HUES64 (cell line): Measurements from ENCODE around the gene AFAP1.

Experiments used
- H3K27ac ChIP-seq: 2 replicates; pipeline ENCODE4 v1.7.0; 2013; ENCODE audit warnings: low read depth, low read length, inconsistent platforms
- H3K27me3 ChIP-seq: 2 replicates; pipeline ENCODE4 v1.6.1; 2013; ENCODE audit warnings: mild to moderate bottlenecking, low read length; ENCODE audit not compliant: insufficient read depth
- H3K36me3 ChIP-seq: 2 replicates; pipeline ENCODE4 v1.6.1; 2013; ENCODE audit warnings: mild to moderate bottlenecking, low read length; ENCODE audit not compliant: insufficient read depth
- H3K4me1 ChIP-seq: 2 replicates; pipeline ENCODE4 v1.6.1; 2013; ENCODE audit warnings: mild to moderate bottlenecking, low read length, moderate library complexity; ENCODE audit not compliant: insufficient read depth
- H3K4me3 ChIP-seq: 2 replicates; pipeline ENCODE4 v1.5.1; 2013; ENCODE audit warnings: mild to moderate bottlenecking, low read length, moderate library complexity
- H3K9ac ChIP-seq: 2 replicates; pipeline ENCODE4 v1.6.1; 2013; ENCODE audit warnings: mild to moderate bottlenecking, low read depth, low read length
- H3K9me3 ChIP-seq: 2 replicates; pipeline ENCODE4 v1.6.1; 2013; ENCODE audit warnings: low read depth, low read length; ENCODE audit not compliant: insufficient read depth
- WGBS: fragments of 150-250, 120-280 bp; methylation state at CpG from one replicate; pipeline ENCODE4 v1.1.7; 2013; ENCODE audit warnings: missing lambda C conversion rate; 5-methylcytosine and 5-hydroxymethylcytosine counted together

Gene AFAP1

DNA sequence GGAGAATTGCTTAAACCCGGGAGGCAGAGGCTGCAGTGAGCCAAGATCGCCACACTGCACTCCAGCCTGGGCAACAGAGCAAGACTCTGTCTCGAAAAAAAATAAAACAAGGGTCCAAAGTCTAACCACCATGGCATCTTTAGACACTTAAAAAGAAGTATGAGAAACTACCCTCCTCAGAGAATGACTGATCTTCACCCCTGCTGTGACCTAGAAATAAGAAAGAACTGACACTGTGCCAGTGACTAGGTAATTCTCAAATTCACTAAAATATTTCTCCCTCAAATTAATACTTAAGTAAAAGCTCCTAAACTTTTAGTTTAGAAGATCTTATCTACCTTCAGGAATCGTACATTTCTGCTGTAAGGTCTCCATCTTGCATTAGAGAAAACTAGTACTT, 80.3 kb downstream of the AFAP1 start:
- WGBS, result 71% methylated on average over 4 of the region's 4 CpGs
- H3K9ac ChIP-seq, result no peak overlapping the region
- peaks cover 30% of the 10 kb centered on the region for H3K4me1 ChIP-seq
- peaks cover 10% of the 10 kb centered on the region for H3K36me3 ChIP-seq
- H3K27ac ChIP-seq, result no peak overlapping the region
- no peaks in the 10 kb centered on the region for H3K27me3 ChIP-seq
- H3K9me3 ChIP-seq, result no peaks in the 10 kb centered on the region
- H3K4me3 ChIP-seq, result no peak overlapping the region

- peaks cover 30% of the 10 kb centered on the region for H3K4me1 ChIP-seq
- no peaks in the 10 kb centered on the region for H3K27me3 ChIP-seq
- 80% methylated on average over 5 of the region's 5 CpGs for WGBS
- H3K36me3 ChIP-seq, result peaks cover 13% of the 10 kb centered on the region
- H3K9me3 ChIP-seq, result no peaks in the 10 kb centered on the region
- H3K4me3 ChIP-seq, result no peak overlapping the region
- no peak overlapping the region for H3K27ac ChIP-seq
- H3K9ac ChIP-seq, result no peak overlapping the region
Measured at GRCh38 chr4:7858498-7858897, 81.2 kb downstream of the AFAP1 start.

DNA sequence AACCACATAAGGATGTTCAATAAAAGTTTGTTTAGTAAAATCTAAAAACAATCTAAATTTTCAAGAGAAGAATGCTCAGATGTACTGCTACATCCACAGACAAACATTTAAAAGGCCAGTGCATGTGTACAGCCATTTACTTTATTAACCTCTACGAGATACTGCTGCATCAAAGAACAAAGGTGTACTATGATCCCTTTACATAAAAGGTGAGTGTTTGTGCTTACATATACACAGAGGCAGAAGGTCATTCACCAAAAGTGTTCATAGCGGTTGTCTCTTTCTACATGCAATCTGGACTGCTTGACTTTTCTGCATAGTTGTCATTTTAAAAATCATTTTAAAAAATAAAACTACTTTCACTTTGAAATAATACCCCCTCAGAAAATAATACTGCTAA, 81.7 kb downstream of the AFAP1 start:
- WGBS, result 97% methylated on average over 2 of the region's 2 CpGs
- Histone ChIP-seq H3K27me3 (no peaks in the 10 kb centered on the region), H3K4me1 (peaks cover 25% of the 10 kb centered on the region), H3K9me3 (no peaks in the 10 kb centered on the region), H3K4me3 (no peak overlapping the region), H3K9ac (no peak overlapping the region), H3K36me3 (peaks cover 14% of the 10 kb centered on the region), H3K27ac (no peak overlapping the region)

GRCh38 chr4:7857238-7857701, 82.4 kb downstream of the AFAP1 start:
- H3K4me3 ChIP-seq, result no peak overlapping the region
- WGBS, result 92% methylated on average over 8 of the region's 8 CpGs
- H3K9ac ChIP-seq, result no peak overlapping the region
- H3K36me3 ChIP-seq, result peaks cover 14% of the 10 kb centered on the region
- H3K27me3 ChIP-seq, result no peaks in the 10 kb centered on the region
- peaks cover 18% of the 10 kb centered on the region for H3K4me1 ChIP-seq
- no peaks in the 10 kb centered on the region for H3K9me3 ChIP-seq
- H3K27ac ChIP-seq, result no peak overlapping the region

DNA sequence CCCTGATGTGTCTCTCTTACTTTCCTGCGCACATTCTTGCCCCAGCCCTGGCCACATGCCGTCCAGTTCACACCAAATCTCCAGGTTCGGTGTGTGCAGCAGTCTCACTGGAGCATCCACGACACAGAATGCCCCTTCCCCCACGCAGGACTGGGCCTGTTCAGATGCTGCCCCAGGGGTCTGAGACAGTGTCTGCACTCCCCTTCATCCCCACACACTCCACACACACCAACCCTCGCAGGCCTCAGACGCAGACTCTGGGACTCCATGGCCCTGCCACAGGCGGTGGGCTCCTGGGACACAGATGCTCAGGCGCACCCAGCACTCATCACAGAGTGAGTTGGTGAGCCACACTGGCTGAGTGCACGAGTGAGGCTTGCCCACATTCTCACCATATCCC, 83.9 kb downstream of the AFAP1 start:
- 93% methylated on average over 10 of the region's 10 CpGs for WGBS
- Histone ChIP-seq H3K4me1 (peaks cover 4% of the 10 kb centered on the region), H3K4me3 (no peak overlapping the region), H3K27ac (no peak overlapping the region), H3K27me3 (no peaks in the 10 kb centered on the region), H3K9ac (no peak overlapping the region), H3K36me3 (peaks cover 14% of the 10 kb centered on the region), H3K9me3 (no peaks in the 10 kb centered on the region)

GRCh38 chr4:7854697-7855370, 84.8 kb downstream of the AFAP1 start:
- Histone ChIP-seq H3K4me3 (no peak overlapping the region), H3K4me1 (no peaks in the 10 kb centered on the region), H3K27ac (no peak overlapping the region), H3K9me3 (no peaks in the 10 kb centered on the region), H3K36me3 (peaks cover 14% of the 10 kb centered on the region), H3K9ac (no peak overlapping the region), H3K27me3 (no peaks in the 10 kb centered on the region)
- WGBS, result 85% methylated on average over 9 of the region's 9 CpGs

DNA sequence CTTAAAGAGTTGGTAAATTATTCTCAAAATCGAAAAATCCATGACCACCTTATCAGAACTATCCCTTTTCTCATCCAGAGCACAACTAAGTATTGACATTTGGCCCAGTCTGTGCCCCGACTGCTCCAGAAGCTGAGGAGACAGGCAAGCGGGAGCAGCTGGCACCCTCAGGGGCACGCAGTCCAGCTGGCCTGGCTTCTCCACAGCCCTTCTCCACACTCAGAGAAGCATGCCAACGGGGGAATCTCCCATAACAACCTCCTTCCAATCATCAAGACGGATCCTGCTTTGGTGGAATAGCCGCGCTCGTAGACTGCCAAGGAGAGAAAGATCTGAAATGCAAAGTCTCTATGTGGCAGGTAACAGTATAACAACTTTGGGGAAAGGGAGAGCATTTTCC, 85.4 kb downstream of the AFAP1 start:
- 82% methylated on average over 9 of the region's 9 CpGs for WGBS

DNA sequence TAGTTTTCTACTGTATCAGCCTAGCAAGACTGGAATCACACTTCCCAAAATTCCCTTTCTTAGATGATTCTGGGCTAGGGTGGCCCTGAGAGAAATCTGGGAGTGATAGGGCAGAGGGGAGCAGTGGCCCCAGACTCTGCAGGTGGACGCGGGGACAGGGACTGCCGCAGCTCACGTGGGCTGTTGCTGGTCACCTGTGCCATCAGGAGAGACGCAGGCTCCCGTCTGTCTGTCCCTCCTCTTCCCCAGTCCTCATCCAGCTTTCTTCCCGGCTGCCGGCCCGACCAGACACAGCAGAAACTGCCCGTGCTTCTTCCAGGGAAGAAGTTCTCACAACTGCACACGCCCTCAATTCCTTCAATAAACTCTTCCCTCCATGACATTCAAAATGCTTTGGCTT, 86.4 kb downstream of the AFAP1 start:
- no peaks in the 10 kb centered on the region for H3K9me3 ChIP-seq
- no peak overlapping the region for H3K27ac ChIP-seq
- peaks cover 14% of the 10 kb centered on the region for H3K36me3 ChIP-seq
- no peak overlapping the region for H3K4me3 ChIP-seq
- no peak overlapping the region for H3K9ac ChIP-seq
- H3K27me3 ChIP-seq, result no peaks in the 10 kb centered on the region
- WGBS, result 95% methylated on average over 11 of the region's 11 CpGs
- H3K4me1 ChIP-seq, result no peaks in the 10 kb centered on the region

More for the DNA sequence above, 85.4 kb downstream of the AFAP1 start:
- no peak overlapping the region for H3K4me3 ChIP-seq
- no peaks in the 10 kb centered on the region for H3K27me3 ChIP-seq
- no peaks in the 10 kb centered on the region for H3K4me1 ChIP-seq
- H3K36me3 ChIP-seq, result peaks cover 14% of the 10 kb centered on the region
- no peak overlapping the region for H3K9ac ChIP-seq
- H3K9me3 ChIP-seq, result no peaks in the 10 kb centered on the region
- no peak overlapping the region for H3K27ac ChIP-seq

GRCh38 chr4:7852568-7853185, 87.0 kb downstream of the AFAP1 start:
- no peak overlapping the region for H3K9ac ChIP-seq
- H3K36me3 ChIP-seq, result peaks cover 14% of the 10 kb centered on the region
- no peak overlapping the region for H3K27ac ChIP-seq
- H3K4me3 ChIP-seq, result no peak overlapping the region
- 93% methylated on average over 10 of the region's 12 CpGs for WGBS
- no peaks in the 10 kb centered on the region for H3K4me1 ChIP-seq
- H3K9me3 ChIP-seq, result no peaks in the 10 kb centered on the region
- no peaks in the 10 kb centered on the region for H3K27me3 ChIP-seq

- Histone ChIP-seq H3K4me1 (no peaks in the 10 kb centered on the region), H3K27ac (no peak overlapping the region), H3K9ac (no peak overlapping the region), H3K9me3 (no peaks in the 10 kb centered on the region), H3K4me3 (no peak overlapping the region), H3K27me3 (no peaks in the 10 kb centered on the region), H3K36me3 (peaks cover 14% of the 10 kb centered on the region)
- 89% methylated on average over 11 of the region's 11 CpGs for WGBS
Measured at GRCh38 chr4:7850489-7850888, 89.2 kb downstream of the AFAP1 start.

- Histone ChIP-seq H3K27me3 (no peaks in the 10 kb centered on the region), H3K27ac (no peak overlapping the region), H3K4me3 (no peak overlapping the region), H3K4me1 (peaks cover 17% of the 10 kb centered on the region; the same call in 1 of the 2 replicates), H3K36me3 (no peaks in the 10 kb centered on the region; the same call in 1 of the 2 replicates), H3K9me3 (no peaks in the 10 kb centered on the region), H3K9ac (no peak overlapping the region)
- WGBS, result 96% methylated on average over 6 of the region's 6 CpGs
Measured at GRCh38 chr4:7847206-7847605, 92.5 kb downstream of the AFAP1 start.
